GM21528 (cell line): ENCODE results near the gene RYR3.

ENCODE experiments used
- ATAC-seq: cut with Tn5 transposase; IDR thresholded peaks from one replicate; pipeline ENCODE4 v1.9.1; 2021; ENCODE audit warnings: mild to moderate bottlenecking, moderate library complexity; ENCODE audit not compliant: unreplicated experiment, low FRiP score

The RYR3 gene

DNA sequence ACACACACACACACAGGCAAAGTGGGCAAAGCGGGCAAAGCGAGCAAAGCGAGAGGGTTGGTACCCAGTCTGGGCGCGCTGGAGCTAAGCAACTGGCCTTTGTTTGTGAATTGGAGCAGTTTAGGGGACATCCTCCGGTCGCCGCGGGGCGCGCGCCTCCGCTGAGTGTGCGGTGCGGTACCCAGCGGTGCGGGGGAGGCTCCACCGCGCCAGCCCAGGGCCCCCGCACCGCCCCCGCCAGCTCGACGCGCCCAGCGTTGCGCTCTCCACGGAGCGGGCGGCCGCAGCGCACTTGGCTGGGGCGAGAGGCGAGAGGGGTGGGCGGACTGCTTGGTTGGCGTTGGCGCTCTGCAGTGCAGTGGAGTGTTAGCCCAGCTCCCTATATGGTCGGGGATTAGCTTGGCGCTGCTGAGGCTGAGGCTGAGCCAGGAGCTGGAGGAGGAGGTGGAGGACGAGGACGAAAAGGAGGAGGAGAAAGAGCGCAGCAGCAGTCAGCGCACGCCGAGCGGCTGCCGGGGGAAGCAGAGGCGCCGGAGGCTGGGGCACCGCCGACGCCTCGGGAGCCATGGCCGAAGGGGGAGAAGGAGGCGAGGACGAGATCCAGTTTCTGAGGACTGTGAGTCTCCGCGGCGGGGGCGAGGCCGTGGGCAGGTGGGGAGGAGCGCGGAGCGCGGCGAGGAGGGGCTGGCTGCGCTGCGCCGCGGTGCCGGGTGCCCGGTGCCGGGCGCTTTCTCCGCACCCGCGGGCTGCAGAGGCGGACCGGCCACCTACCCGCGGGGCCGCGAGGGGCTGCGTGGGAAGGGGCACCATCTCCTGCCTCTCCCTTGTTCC, at the start of gene RYR3:
Gene RYR3 (plus strand): TSS at position 487 of the 831 bp plus-strand sequence. CDS start 79 bp downstream, at position 566.
- ATAC-seq: no peak

DNA sequence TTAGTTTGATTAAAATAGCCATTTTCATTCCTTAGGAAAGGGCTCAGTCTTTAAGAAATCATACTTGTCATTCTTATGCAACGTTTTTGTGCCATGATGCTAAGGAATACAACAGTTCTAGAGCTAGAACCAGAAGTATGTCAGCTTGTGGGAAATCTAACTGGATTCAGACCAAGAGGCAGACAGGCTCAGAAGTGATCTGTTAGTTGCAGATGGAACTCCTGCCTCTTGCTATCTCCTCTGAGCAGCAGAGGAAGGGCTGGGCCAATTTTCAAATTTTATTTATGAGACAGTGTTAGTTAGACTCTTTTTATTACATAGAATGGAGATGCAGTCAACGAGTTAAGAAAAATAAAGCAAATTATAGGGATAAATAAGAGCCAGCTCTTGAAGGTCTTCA, 48.5 kb upstream of the RYR3 start:
- ATAC-seq: no peak

DNA sequence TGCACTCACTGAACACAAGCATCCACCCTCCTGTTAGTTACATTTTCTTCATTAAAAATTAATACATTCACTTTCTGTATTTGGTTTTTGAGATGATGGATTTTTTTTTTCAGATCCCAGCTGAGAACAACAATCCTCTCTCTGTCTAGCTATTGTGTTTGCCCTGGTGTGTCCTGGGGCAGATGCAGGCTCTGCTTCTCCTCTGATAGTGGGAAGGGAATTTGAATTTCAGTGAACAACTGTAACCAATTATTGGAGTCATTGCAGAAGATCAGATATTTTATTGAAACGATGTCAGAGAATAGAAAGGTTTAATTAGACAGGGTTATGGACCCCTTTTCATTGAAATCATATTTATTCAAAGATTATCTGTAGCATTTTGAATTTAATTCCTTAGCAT, 33.1 kb upstream of the RYR3 start:
- ATAC-seq: no peak

DNA sequence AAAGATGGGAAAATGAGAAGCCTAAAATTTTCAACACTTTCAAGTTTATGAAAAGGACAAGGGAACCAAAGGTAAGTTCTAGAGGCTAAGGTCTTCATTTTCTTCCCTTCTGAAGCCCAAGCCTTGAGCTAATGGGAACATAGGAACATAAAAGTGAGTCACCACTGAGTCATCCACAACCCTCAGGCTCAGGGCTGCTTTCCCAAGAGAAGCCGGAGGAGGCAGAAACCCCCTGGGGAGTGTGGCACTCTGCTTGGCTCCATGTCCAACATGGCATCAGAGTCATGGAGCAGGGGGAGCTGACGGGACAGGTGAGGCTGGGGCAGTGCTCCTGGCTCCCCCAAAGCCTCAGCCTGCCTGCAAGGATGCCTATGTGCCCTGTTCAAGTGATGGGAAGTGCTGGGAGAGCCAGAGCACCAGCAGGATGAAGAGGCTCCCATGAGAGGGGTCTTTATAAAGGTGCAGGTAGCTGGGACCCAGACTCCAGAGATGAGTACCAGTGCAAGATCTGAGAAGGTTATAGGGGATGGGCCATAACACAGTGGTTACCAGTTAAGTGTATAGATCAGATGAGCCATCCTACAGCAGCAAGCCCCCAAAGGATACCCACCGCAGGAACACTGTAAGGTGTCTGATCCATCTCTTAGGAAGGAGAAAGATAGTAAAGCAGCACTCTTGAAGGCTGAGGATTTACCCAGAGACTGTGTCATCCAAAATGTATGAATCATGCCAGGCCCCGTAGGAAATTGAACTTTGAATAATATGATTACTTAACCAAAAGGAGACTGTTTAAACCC, 31.8 kb upstream of the RYR3 start:
- ATAC-seq: no peak

DNA sequence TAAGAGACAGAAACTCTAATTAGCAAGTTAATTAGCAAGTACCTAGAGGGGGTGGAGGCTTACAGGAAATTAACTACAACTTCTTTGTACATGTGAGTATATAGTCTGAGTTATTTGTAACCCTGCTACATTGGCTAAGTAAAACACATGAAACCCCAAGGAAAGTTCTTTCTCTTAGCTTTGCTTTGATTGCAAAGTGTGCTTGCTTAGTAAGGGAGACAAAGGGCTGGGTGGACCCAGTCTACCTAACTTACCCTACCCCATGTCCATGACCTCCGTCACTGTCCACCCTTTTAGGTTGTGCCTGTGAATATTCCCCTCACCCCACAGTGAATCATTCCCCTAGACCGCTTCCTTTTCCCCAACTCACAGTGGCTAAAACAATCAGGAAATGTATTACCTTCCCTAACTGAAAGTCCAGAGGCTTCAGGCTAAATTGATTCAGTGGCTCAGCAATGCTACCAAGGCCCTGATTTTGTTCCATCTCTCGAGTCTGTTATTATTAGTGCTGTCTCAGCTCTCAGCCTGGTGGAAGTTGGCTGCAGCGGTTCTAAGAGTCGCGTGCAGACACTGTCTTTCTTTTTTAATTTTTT, 31.1 kb upstream of the RYR3 start:
- ATAC-seq: no peak

DNA sequence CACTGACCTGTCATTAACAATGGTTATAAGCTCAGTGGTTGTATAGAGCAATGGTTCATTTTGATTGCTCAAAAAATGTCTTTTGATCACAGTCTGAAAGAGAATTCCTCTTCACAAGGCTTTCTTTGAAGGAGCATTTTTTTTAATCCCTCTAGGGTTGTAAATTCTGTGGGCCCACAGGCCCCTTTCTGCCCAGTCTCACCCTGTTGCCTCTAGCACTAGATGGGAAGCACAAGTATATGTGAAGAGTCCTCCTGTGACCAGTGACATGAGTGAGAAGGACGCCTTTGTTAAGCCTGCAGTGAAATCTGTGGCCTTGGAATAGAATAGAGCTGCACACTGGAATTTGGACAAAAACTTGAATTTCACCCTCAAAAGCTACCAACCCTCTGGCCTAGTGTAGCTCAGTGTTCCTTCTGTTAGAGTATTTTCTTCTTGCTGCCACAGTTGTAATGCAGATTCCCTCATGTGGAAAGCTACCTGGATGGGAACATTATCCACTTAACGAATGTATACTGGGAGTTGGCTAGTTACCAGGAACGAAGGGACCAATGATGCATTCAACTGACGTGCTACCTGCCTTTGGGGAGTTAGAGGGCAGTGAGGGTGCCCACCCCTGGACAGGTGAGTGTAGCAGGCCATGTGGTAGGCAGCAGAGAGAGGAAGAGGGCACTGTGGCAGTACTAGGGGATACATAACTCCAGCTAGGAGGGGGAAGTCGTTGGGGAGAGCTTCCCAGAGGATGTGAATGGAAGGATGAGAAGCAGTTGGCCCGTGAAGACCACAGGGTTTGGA, 28.3 kb upstream of the RYR3 start:
- no peak for ATAC-seq

DNA sequence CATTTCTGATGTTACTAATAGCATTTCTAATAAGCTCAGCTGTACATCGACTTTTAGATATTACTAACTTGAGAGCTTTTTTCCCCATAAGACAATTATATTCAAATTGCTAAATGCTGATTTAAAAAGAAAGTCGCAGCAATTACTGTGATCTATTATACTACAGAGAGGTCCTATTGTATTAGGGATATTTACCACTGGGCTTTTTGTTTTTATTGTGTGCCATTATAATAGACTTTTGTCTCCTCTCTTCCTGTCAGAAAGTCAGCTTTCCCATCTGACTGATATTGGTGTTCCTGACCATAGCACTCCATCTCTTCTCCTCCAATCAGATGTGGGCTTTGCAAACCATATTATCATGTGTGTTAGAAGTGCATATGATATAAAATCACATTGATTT, 27.2 kb upstream of the RYR3 start:
- no peak for ATAC-seq

DNA sequence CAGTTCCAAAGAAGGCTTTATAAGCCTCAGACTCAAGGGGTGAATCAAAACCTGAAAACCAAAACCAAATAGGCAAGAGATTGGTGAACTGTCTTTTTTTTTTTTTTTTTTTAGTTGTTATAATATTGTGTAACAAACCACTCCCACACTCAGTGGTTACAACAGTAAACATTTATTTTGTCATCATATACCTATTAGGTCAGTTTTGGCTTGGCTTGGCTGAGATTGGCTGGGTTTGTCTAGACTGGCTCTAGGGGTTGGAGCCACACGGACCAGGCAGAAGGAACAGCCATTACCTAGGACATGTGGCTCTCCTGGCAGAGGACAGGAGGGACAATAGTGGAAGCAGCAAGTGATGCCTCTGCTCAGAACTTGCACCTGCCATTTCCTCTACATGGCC, 26.4 kb upstream of the RYR3 start:
- ATAC-seq: no peak

DNA sequence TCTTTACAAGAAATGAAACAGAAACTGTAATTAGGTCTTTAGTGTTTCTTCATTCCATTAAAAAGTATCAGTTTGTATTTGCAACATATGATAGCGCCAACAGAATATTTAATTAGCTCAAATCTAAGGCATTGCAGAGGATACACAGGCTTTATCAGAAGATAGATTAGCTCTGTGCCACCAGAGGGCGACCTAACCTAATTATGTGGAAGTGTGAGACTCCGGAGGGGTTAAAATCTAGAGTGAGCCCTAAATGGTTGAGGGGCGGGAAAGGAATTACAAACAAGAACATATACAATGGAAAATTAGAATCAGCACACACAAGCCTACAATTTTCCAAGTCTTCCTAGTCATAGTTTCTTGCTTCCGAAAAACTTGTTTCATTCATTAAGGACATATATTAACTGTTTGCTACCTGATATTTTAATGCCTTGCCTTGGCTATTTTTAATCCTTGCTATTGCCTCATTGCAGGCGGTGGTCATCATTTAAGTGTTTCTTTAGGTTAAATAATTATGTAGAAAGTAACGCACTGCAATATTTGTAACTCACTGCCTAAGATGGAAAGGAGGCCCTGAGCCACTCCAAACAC, 18.0 kb upstream of the RYR3 start:
- ATAC-seq: no peak

DNA sequence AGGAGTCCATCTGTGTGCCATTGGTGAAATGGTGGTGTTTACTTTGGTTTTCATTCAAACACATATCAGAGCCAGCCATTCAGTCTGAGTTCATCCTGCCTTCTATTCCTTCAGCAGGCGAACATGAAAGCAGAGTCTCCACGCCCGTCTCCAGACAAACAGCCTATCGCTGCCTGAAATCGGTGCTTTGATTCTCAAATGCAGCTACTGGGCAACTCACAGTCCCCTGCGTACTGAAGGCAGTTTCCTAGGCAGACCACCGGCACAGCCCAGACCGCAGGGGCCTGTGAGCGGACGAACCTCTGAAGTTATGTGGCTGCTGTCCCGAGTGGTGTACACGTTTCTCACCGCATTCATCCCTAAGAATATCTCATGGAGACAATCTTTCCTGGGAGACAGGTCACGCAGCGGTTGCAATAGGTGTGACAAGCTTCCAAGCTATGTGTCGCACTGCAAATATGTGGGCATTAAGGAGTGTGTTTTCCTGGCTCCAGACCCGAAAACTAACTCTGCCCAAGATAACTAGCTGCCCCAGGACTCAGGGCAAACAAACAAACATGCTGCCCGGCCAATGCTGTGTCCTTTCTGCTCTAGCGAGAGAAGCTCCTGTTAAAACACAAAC, 16.9 kb upstream of the RYR3 start:
- ATAC-seq: no peak

DNA sequence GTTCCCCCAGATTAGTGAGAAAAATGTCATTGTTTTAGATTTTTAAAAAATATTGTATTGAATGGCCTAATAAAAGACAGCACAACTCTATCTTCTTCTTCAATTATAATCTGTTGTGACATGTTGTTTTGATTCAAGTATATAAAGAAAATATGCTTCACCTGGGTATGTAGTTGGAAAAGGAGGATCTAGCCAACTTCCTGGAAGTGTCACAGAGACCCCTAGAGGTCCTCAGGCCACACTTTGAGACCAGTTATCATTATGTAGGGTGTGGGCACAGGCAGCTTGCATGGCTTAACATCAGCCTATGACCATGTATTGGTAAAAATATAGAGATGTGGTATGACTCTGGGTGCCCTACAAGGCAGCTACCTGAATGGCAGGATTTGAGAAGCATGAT, 14.7 kb upstream of the RYR3 start:
- ATAC-seq: no peak

DNA sequence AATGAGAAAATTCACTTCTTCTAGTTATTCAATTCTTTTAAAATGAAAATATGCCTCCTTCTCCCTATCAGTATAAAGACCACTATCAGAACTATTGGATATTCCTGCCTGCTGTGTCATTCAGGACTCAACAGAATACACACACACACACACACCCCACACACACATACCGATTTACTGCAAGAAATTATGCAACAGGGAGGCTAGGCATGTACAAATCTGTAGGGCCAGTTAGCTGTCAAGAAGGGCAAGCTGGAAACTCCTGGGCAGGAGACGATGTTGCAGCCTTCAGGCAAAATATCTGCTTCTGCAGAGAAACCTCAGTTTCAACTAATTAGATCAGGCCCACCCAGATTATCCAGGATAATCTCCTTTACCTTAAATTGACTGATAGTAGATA, 13.9 kb upstream of the RYR3 start:
- ATAC-seq: no peak

DNA sequence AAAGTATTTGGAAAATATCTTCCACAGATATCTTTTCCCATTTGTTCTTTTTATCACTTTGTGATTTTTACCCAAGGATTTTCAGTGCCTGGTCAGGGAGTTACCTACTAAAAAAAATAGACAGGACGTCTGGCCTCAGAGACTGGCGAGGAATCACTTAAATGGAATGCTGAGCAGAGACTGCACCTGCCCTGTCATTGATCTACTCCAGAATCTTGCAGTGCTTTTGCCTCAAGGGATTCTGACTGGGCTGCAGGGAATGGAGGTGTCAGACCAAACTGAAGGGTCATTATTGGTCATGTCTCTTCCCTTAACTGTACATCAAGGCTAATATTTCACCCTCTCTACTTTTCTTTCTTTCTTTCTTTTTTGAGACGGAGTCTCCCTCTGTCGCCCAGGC, 12.1 kb upstream of the RYR3 start:
- ATAC-seq: no peak

DNA sequence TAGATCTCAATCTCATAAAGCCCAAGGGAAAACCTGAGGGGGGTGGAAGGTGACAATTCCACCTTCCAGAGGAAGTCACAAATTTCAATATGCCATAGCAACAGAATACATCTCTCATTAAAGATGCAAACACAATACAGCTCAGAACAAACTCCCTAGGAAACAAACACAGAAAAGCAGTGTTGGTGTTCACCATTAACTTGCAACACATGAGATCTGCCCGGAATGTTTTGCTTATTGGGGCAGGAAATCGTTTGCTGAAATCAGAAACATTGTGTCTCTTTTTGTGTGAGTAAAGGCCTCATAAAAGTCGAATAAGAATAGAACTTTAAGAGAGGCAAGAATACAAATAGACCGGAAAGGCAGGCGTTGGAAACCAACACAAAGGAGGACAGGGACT, 5.8 kb upstream of the RYR3 start:
- no peak for ATAC-seq

DNA sequence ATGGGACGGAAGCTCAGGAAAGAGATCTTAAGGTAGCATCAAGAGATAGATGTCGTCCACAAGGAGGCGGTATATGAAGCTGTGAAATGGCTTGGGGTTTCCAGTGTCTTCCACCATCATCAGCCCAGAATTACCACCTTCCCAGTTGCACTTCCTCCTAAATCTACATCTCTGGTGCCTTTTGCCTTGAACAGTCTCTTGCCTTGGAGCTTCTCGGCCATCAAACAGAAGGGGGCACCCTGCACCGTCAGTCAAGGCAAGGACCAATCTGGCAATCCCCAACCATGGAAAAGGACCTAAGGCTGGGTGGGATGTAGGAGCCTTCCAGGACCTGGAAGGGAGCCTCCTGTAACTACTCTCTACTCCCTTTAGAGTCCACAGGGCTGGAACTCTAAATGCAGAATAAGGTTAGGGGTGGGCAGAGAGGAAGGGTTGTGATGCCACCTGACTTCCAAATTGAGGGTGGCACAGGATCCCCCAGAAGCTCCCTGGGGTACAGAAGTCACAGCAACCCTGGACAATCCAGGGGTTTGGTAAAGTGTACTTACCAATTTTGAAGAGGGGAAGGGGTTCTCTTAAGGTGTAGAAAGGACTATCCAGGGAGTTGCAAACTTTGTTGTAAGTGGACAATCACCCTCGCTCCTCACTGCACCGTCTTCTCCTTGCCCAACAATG, 1.0 kb upstream of the RYR3 start:
- no peak for ATAC-seq

DNA sequence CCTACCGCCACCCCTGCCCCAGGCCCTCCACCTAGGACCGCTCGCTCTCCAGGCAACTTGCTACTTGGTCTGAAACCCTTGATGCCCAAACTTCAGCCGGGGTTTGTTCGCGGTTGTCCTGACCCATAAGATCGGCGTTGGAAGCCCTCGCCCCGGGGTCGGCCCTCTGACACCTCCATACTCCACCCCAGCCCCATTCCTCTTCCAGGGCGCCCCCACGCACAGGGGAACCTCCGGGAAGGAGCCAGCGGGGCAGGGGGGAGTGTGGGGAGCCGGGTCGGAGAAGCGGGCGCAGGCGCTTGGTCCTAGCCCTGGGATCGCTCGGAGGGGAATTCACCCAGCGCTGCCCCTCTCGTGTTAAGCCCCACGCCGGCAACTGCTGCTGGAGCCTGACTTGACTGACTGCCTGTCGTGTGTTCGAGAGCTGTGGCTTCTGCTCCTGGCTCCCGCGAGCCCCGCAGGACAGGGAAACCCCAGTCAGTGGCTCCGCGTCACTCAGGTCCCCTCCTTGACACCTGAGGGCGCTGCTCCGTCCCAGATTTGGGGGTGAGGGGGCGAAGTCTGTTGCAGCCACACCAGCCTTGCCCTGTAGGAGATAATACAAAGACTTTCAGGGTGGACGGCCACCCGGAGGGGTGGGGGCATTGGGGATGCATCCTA, 675 bp downstream of the RYR3 start:
- ATAC-seq: no peak

DNA sequence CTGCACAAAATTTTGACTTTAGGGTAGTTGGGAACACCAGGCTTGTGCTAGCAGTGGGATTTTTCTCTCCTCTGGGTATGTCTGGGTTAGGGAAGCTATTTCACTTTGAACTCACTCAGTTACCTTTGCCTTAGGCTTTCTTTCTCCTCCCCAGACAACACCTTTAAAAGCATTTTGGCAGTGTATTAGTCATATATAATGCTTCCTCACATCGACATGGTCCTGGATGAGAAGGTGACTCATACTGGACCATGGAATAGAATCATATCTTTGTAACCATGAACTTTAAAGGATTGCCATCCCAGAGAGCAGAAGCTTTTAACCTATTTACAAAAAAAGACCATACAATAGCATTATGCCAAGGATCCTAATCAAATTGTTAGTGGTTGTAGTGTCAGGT, 2.7 kb downstream of the RYR3 start:
- ATAC-seq: no peak

DNA sequence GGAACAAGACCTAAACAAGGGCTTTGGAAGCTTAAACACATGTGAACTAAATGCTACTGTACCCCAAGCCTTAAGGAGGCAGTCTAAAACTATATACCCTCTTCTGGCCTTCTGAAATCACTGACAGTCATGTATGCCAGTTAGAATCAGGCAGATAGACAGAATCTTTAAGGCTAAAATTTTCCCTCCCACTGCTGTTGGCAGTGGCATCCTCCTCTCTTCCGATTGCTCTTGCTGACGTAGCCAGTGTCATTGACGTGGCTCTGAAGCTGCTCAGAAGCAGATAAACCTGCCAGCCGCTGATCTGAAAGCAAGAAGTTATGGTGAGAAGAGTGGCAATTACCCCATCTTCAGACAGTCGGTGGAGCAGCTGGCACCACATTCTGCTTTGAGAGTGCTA, 3.3 kb downstream of the RYR3 start:
- ATAC-seq: no peak

DNA sequence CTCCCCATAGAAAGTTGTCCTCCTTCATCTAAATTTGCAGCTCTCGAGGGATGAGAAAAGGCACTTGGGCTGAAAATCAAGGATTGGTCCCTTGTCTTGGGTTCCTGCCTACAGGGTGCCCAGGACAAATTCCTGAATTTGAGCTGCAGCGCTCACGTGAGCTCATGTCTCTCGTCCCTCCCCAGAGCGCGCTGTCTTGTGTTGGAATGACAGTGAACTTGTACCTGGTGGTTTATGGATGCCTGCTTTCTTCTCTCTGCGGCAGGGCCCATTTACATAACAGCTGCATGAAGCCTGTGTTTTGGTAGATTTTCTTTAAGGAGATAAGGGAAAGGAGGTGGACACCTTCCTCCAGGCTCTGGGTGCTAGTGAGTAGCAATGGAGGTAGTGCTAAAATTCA, 4.3 kb downstream of the RYR3 start:
- ATAC-seq: no peak
